ENCODE results near the gene PLA2G6. TPM values are rescaled to one million over a fixed set of nuclear protein-coding genes. Genes with fewer than 3 reads are reported as not detected.

PLA2G6 gene
- total RNA-seq, 1 experiment from 2014 or later, result 6.2 TPM

DNA sequence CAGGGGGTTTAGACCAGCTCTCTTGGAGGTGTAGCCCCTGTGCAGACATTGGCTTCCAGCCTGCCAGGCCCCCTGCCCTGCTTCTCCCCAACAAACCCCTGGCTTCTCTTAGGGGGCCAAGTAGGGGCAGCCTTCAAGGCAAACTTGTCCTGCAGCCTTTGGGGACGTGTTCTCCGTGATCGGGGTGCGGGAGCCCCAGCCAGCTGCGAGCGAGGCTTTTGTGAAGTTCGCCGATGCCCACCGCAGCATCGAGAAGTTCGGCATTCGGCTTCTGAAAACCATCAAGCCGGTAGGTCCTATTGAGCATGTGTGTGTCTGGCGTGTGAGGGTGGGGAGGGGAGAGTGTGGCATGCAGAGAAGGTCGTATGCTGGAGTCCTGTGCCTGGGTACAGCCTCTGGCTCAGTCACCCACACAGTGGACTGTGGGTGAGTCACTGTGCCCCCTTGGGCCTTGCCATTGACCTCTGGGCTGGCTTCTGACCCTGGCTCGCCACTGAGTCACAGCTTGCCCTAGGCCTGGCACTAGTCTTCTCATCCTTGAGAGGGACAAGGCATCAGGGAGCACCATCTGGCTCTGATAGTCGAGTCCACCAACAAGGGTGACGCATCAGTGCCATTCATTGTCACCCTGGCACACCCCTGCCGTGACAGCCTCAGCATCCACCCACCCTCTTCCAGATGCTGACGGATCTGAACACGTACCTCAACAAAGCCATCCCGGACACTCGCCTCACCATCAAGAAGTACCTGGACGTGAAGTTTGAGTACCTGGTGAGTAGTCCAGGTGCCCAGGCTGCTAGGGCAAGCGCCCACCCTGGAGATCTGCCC lies 109.1 kb downstream of the PLA2G6 start:
- DNase-seq (ENCODE audit: low spot score), result no peak

DNA sequence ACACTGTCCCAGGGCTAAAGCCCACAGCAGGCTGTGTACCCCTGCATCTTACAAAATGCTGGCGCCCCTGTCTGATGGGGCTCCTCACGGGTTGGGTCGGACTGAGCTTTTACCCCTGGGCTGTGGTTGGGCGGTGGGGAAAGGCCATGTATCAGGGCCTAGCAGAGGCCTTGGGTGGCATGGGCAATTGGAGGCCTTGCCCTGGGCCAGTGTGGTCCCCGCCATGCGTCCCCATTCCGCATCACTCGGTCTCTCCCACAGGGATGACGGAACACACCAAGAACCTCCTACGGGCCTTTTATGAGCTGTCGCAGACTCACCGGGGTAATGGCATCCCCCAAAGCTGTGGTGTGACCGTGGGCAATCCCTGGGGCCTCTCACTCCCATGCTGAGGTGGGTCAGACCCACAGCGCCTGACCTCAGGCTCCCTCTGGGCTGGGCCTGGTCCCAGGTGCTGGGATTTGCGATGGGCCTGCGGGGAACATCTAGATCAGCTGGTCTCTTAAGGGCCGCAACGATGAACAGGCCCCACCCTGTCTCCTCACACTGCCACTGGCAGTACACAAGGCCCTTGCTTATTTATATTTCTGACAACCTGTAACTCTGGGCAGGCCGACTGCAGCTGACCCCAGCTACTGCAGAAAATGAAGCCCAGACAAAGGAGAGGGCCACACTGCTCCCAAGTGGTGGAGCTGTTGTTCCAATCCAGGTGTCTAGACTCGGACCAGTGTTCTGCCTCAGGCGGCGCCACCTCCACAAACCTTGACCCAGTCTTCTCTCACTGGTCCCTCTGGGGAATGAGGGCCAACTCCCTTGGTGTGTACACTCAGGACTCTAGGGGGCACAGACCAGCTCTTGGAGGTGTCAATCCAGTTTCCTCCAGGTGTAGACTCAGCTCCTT lies 110.0 kb downstream of the PLA2G6 start:
- DNase-seq (ENCODE audit: low spot score), result no peak

DNA sequence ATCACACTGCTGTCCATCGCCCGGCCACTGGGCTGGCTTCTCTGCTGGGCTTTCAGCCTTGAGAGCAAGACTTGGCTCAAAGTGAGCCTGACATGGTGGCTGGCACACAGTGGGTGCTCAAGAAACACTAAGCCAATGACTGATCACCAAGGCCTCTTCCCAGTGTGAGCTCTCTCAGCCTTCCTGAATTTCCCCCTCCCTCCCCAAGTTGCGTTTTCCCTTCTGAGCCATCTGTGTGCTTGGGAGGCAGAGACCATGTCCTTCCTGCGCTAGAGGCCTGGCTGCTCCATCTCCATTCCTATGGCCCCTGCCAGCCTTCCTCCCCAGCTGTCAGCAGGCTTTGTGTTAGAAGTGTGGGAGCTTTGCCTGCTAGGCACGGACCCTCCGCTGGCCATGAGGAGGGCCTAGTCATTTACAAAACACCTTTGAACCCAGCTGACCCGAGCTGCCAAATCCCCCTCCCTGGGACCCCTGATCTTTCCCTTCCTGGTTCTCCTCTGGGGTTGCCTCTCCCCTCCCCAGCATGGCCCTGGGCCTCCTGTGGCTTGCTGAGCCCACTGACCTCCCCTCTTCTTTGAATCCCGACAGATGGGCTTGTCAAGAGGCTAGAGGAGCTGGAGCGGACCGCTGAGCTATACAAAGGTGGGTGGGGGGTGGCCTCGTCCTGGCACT lies 111.2 kb downstream of the PLA2G6 start:
- no peak for DNase-seq (ENCODE audit: low spot score)

DNA sequence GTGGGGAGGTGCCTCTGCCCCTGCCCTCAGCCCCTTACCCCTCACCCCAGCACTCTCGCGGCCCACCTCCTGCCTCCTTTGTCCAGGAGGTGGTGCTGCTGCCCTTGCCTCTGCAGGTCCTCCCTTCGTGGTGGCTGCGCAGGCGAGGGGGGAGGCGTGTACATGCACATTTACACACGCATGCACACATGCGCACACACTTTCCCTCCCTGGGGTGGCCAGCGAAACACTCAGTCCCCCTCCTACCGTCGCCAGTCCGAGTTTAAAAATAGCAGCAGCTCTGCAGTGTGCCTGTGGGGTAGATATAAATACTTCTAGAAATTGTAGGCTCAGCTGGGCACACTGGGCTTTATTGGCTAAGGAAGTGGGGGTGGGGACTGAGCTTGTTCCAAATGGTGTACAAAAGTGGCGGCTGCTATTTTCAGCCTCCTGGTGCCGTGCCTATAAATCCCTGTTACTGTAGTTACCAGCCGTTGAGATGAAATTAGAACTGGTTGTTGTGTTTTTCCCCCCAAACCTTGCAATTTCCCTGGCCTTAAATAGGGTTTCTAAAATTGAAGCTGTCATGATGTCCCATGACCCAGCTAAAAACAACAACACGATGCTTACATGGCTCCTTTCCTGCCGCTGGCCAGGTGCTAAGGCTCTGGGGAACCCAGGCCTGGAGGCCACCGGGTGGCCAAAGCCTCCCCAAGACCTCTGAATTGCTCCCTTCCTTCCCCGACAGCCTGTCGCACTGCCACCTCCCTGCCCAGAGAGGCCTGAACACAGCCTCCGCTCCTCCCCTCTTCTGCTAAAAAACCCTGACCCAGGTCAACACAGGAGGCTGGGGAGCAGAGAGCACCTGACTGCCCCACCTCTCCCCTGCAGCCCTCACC lies 112.0 kb downstream of the PLA2G6 start:
- no peak for DNase-seq (ENCODE audit: low spot score)

DNA sequence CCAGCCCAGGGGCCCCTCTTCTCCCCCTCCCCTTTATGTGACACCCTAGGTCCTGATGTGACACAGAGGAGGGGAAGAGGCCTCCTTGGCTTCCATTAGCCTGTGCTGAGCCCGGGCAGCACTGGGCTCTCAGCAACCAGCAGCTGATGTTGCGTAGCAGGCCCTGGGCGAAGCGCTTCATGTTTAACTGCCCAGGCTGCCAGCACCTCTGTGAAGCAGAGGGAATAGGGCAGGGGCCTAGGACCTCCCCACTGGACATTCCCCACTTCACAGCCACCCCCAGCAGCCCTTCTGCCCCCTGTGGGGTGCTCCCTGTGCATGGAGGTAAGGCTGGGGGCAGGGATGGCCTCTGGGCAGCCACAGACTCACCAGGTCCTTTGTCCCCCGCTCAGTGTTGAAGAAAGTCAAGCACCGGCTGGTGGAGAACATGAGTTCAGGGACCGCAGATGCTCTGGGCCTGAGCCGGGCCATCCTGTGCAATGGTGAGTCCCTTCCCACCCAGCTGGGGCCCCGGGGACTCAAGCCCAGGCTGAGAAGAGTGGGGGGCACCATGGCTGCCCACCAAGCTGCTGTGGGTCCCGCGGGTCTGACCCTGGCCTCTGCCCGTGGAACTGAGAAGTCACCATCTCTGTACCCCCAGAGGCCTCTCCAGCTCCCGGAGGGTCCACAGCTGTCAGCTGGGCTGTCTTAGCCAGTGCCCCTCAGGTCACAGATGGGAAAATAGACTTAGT lies 112.8 kb downstream of the PLA2G6 start:
- no peak for DNase-seq (ENCODE audit: low spot score)

DNA sequence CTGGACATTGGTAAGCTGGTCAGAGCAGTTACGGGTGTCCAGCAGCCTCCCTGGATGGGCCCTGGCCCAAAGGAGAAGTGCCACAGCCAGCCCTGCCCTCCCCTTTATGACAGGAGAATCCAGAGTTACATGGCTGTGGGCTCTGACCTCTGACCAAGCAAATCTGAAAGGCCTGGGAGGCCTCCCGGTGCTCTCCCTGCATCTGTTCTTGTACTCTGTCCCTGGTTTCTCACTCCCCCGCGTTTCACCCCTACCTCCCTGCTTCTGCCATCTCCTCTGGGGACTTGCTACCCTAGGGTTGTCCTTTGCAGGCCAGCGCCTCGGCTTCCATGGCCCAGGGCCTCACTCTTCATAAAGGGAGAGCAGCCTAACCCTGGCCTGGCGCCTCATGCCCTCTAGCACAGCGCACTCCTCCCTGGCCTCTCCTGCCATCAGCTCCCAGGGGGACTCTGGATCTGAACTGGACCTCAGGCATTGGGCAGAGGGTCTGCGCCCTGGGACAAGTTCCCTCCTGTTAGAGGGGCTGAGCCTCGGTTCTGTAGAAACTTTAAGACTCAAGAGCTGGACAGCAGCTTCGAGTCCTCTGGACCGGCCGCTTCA lies 113.8 kb downstream of the PLA2G6 start:
- DNase-seq (ENCODE audit: low spot score), result no peak

DNA sequence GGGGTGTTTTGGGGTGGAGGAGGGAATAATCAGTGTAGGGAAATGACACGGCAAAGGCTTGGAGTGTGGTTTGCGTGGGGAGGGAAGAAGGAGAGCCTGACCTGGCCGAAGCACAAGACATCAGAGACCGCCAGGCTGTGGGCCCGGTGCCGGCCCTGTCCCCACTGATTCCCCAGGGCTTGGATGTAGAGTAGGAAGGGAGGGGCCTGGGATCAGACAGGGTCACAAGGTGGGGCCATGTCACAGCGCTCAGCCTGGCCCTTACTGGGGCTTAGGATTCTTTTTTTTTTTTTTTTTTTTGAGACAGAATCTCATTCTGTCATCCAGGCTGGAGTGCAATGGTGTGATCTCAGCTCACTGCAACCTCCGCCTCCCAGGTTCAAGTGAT lies 114.6 kb downstream of the PLA2G6 start:
- DNase-seq (ENCODE audit: low spot score), result no peak

DNA sequence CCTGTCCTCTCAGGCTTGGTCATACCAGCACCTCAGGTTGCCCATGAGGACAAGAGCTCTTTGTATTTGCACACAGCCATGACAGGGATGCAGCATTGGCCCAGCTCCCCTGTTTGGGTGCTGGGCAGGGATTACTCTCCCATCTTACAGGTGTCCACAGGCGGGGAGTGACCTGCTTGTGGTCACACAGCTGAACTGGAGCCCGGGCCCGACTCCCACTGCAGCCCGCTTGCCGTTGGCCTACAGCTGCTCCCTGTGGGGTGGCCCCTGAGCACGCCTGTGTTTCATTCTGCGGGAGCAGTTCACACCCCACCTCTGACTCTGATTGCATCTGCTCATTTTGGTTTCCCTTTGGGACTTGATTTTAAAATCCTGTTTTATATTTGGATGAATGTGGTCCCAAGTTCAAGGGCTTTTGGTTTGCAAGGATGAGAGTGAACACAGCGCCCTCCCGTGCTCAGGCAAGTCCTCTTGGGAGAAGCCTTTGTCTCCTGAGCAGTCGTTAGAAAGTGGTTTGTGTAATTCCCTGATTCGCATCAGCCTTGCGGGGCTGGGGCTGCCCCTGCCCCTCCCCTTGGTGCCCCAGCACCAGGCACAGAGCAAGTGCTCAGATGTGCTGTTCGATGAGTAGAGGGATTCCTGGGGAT lies 115.1 kb downstream of the PLA2G6 start:
- no peak for DNase-seq (ENCODE audit: low spot score)

DNA sequence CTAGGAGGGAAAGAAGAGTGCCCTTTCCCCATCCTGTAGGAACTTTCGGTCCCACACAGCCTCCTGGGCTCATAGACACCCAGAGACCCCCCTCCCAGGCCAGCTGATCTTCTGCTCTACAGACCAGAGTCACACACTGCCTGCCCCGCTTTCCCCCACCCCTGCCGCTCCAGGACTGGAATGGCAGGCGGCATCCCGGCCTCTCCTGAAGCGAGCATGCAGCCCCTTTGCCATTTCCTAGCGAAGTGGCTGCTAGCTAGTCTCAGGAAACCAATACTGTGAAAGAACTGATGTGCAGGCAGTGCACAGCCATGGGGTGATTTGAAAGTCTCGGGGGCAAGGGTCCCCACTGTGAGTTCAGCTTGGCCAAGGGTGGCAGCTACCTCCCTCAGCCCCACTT lies 116.1 kb downstream of the PLA2G6 start:
- no peak for DNase-seq (ENCODE audit: low spot score)

DNA sequence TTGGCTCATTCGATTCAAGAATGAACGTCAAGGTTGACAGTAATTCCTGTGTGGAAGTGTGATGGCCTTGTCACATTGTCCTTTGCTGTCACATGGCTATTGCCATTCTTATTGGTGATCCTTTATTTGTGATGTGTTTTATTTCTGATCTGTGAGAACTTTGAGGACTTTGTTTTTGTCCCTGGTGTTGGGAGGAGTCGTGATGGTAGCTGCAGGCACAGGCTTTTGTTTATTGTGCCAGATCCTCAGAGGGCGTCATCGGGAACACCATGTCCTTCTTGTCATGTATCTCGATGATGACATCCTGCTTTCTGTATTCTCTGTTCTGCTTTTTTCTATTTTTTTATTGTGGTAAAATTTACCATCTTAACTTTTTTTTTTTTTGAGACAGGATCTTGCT lies 118.8 kb downstream of the PLA2G6 start:
- DNase-seq (ENCODE audit: low spot score), result no peak

Other genes starting within 250 kb of the PLA2G6 start
- 0.10 TPM in 1 of 2 replicates, not detected in the other for gene C22orf23, start 228.2 kb downstream of the PLA2G6 start, total RNA-seq (2014; rRNA removed; shearing (Covaris generic))
- gene POLR2F, start 228.1 kb downstream of the PLA2G6 start, total RNA-seq (2014; rRNA removed; shearing (Covaris generic)), result 53.1 and 68.1 TPM in 2 replicates
- gene SOX10, start 197.3 kb downstream of the PLA2G6 start, total RNA-seq (2014; rRNA removed; shearing (Covaris generic)), result not detected in 2 replicates
- 6.5 and 10.7 TPM in 2 replicates for gene PICK1, start 124.4 kb downstream of the PLA2G6 start, total RNA-seq (2014; rRNA removed; shearing (Covaris generic))
- not detected in 2 replicates for gene SLC16A8, start 97.6 kb downstream of the PLA2G6 start, total RNA-seq (2014; rRNA removed; shearing (Covaris generic))
- gene BAIAP2L2, start 71.1 kb downstream of the PLA2G6 start, total RNA-seq (2014; rRNA removed; shearing (Covaris generic)), result not detected in 2 replicates
- gene MAFF, start 20.2 kb upstream of the PLA2G6 start, total RNA-seq (2014; rRNA removed; shearing (Covaris generic)), result 4.7 and 9.9 TPM in 2 replicates
- gene TMEM184B, start 91.2 kb upstream of the PLA2G6 start, total RNA-seq (2014; rRNA removed; shearing (Covaris generic)), result 21.5 and 33.8 TPM in 2 replicates
- 61.3 and 67.5 TPM in 2 replicates for gene CSNK1E, start 135.6 kb upstream of the PLA2G6 start, total RNA-seq (2014; rRNA removed; shearing (Covaris generic))